Astrocyte (in vitro differentiated cells and primary cell): ENCODE data around the gene SF1. TPM values are rescaled to one million over a fixed set of nuclear protein-coding genes. Genes with fewer than 3 reads are reported as not detected.
A peak's percentile ranks its signal among the peaks of the same experiment; 100 is the strongest.

Experiments
- DNase-seq: peaks from one replicate; pipeline ENCODE4 v3.0.0-alpha.2; 2010; ENCODE audit warnings: low read depth
- FAIRE-seq: peaks from 2 replicates; lab custom pipeline; 2011; peaks lifted over from hg19 to GRCh38; lab: Jason Lieb, UNC
- H2AFZ ChIP-seq: 2 replicates; pipeline ENCODE4 v1.6.0; 2012; ENCODE audit warnings: low read depth, low read length, inconsistent platforms
- H3K27ac ChIP-seq: 2 replicates; pipeline ENCODE4 v1.5.1; 2011; ENCODE audit warnings: low read depth, low read length, inconsistent platforms
- H3K27me3 ChIP-seq: 2 replicates; pipeline ENCODE4 v1.6.0; 2011; ENCODE audit warnings: low read length, inconsistent platforms; ENCODE audit not compliant: insufficient read depth
- H3K36me3 ChIP-seq: 2 replicates; pipeline ENCODE4 v1.5.1; 2011; ENCODE audit warnings: low read length, inconsistent platforms; ENCODE audit not compliant: insufficient read depth
- H3K4me1 ChIP-seq: 2 replicates; pipeline ENCODE4 v1.5.1; 2011; ENCODE audit warnings: low read length, inconsistent platforms; ENCODE audit not compliant: insufficient read depth
- H3K4me2 ChIP-seq: 2 replicates; pipeline ENCODE4 v1.6.0; 2012; ENCODE audit warnings: low read length, inconsistent platforms
- H3K4me3 ChIP-seq: 2 replicates; pipeline ENCODE4 v1.5.1; 2011; ENCODE audit warnings: low read depth, mild to moderate bottlenecking, low read length, inconsistent platforms; ENCODE audit not compliant: insufficient read depth
- H3K79me2 ChIP-seq: 2 replicates; pipeline ENCODE4 v1.6.0; 2012; ENCODE audit warnings: mild to moderate bottlenecking, low read length, inconsistent platforms; ENCODE audit not compliant: insufficient read depth
- H3K9ac ChIP-seq: 2 replicates; pipeline ENCODE4 v1.6.0; 2012; ENCODE audit warnings: mild to moderate bottlenecking, low read length, inconsistent platforms
- H3K9me3 ChIP-seq: 2 replicates; pipeline ENCODE4 v1.5.1; 2012; ENCODE audit warnings: low read depth, mild to moderate bottlenecking, low read length, inconsistent platforms; ENCODE audit not compliant: insufficient read depth
- H4K20me1 ChIP-seq: 2 replicates; pipeline ENCODE4 v1.6.0; 2012; ENCODE audit warnings: low read length, inconsistent platforms; ENCODE audit not compliant: insufficient read depth
- H3K27ac Mint-ChIP-seq: one replicate; pipeline ENCODE4 v1.8.0; 2021; ENCODE audit warnings: mild to moderate bottlenecking, mixed read lengths; ENCODE audit not compliant: unreplicated experiment
- H3K27me3 Mint-ChIP-seq: one replicate; pipeline ENCODE4 v1.8.0; 2021; ENCODE audit warnings: low read depth, mixed read lengths; ENCODE audit not compliant: unreplicated experiment
- H3K36me3 Mint-ChIP-seq: one replicate; pipeline ENCODE4 v1.8.0; 2021; ENCODE audit warnings: low read depth, mixed read lengths; ENCODE audit not compliant: unreplicated experiment
- H3K4me1 Mint-ChIP-seq: one replicate; pipeline ENCODE4 v1.8.0; 2021; ENCODE audit warnings: low read depth, mixed read lengths; ENCODE audit not compliant: unreplicated experiment
- H3K4me3 Mint-ChIP-seq: one replicate; pipeline ENCODE4 v1.8.0; 2021; ENCODE audit warnings: mild to moderate bottlenecking, moderate library complexity, mixed read lengths; ENCODE audit not compliant: unreplicated experiment
- H3K9me3 Mint-ChIP-seq: one replicate; pipeline ENCODE4 v1.8.0; 2021; ENCODE audit warnings: mild to moderate bottlenecking, mixed read lengths; ENCODE audit not compliant: unreplicated experiment
- CTCF ChIP-seq: IDR thresholded peaks from 2 replicates; pipeline ENCODE4 v1.5.1; 2011; ENCODE audit warnings: low read depth, mild to moderate bottlenecking, inconsistent platforms, low read length, moderate library complexity; ENCODE audit not compliant: insufficient read depth
- EZH2 ChIP-seq: IDR thresholded peaks from 2 replicates; pipeline ENCODE4 v1.6.1; 2012; ENCODE audit warnings: mild to moderate bottlenecking, low read length, inconsistent platforms; ENCODE audit not compliant: insufficient read depth
- total RNA-seq: library from RNA; stranded (reverse); gene quantifications from 2 replicates; pipeline ENCODE4 v1.2.1, GENCODE V29; 2021

Gene SF1
- total RNA-seq, 1 donor from 2014 or later = 215 TPM

DNA sequence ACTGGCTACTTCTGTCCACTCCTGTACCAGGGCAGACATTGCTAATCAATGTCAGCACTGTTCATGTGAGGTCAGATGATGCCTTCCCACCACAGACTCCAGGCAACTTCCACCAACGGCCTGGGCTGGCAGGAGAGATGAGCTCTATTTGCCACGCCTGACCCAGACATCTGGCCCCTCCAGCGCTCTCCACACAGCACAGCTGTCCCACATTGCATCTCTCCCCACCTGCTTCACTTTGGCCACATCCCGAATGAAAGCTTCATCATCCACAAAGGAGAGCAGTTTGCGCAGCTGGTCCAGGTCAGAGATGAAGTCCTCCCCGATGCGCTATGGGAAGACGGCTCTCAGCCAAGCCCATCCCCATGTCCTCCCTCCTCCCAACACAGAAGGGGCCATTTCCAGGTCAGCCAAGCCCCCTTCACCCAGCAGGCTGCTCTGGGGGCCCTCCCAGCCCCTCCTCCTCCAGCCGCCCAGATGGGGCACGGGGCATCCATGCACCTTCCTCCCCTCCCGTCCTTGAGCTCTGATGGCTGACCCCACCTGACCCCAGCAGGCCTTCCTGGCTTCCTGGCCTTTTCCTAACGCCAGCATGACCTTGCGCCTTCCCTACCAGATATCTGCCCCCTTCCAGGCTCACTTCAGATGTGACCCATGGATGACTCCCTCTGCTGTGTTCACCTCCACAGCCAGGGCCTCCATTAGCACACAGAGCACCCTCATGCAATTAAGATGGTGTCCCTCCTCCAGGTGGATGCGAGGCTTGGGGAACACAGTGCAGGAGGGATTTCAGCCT lies 26.0 kb downstream of the SF1 start:
- Mint-ChIP-seq H3K36me3 (peaks cover 9% of the 10 kb centered on the region), H3K27ac (no peak overlapping the region)

GRCh38 chr11:64751580-64751979 lies 26.8 kb downstream of the SF1 start:
- Histone ChIP-seq H3K9ac (no peak overlapping the region), H2AFZ (no peak overlapping the region), H3K9me3 (no peaks in the 10 kb centered on the region), H3K27me3 (no peaks in the 10 kb centered on the region), H3K27ac (no peak overlapping the region), H4K20me1 (no peaks in the 10 kb centered on the region), H3K79me2 (no peaks in the 10 kb centered on the region), H3K4me3 (no peak overlapping the region), H3K4me2 (no peak overlapping the region), H3K36me3 (no peaks in the 10 kb centered on the region), H3K4me1 (no peaks in the 10 kb centered on the region)
- Mint-ChIP-seq H3K27me3 (peaks cover 17% of the 10 kb centered on the region), H3K4me1 (no peaks in the 10 kb centered on the region), H3K36me3 (peaks cover 9% of the 10 kb centered on the region), H3K9me3 (no peaks in the 10 kb centered on the region), H3K4me3 (no peak overlapping the region), H3K27ac (peak overlapping the region; percentile 8)
- TF ChIP-seq CTCF (no peak), EZH2 (no peak)
- FAIRE-seq = no peak
- no peak for DNase-seq

More for the DNA sequence above, 26.0 kb downstream of the SF1 start:
- no peak overlapping the region for H2AFZ ChIP-seq
- H3K27ac ChIP-seq = no peak overlapping the region
- Mint-ChIP-seq H3K4me1 (no peaks in the 10 kb centered on the region), H3K4me3 (no peak overlapping the region), H3K9me3 (no peaks in the 10 kb centered on the region), H3K27me3 (peaks cover 17% of the 10 kb centered on the region)
- TF ChIP-seq CTCF (no peak), EZH2 (no peak)
- DNase-seq = no peak
- H3K4me3 ChIP-seq = no peak overlapping the region
- no peak overlapping the region for H3K9ac ChIP-seq
- H3K79me2 ChIP-seq = no peaks in the 10 kb centered on the region
- H4K20me1 ChIP-seq = no peaks in the 10 kb centered on the region
- H3K4me2 ChIP-seq = no peak overlapping the region
- no peaks in the 10 kb centered on the region for H3K9me3 ChIP-seq
- FAIRE-seq = no peak
- no peaks in the 10 kb centered on the region for H3K36me3 ChIP-seq
- H3K4me1 ChIP-seq = no peaks in the 10 kb centered on the region
- H3K27me3 ChIP-seq = no peaks in the 10 kb centered on the region

GRCh38 chr11:64751136-64751535 lies 27.2 kb downstream of the SF1 start:
- H3K27ac Mint-ChIP-seq = no peak overlapping the region
- H3K27me3 Mint-ChIP-seq = peaks cover 17% of the 10 kb centered on the region
- DNase-seq (no peak), FAIRE-seq (no peak)
- TF ChIP-seq EZH2 = no peak
- TF ChIP-seq CTCF = no peak
- Histone ChIP-seq H3K4me1 (no peaks in the 10 kb centered on the region), H3K27me3 (no peaks in the 10 kb centered on the region), H3K9me3 (no peaks in the 10 kb centered on the region), H3K4me3 (no peak overlapping the region), H3K9ac (no peak overlapping the region), H3K4me2 (no peak overlapping the region), H3K27ac (no peak overlapping the region), H3K79me2 (no peaks in the 10 kb centered on the region), H4K20me1 (no peaks in the 10 kb centered on the region), H2AFZ (no peak overlapping the region), H3K36me3 (no peaks in the 10 kb centered on the region)
- no peaks in the 10 kb centered on the region for H3K9me3 Mint-ChIP-seq
- H3K36me3 Mint-ChIP-seq = peaks cover 9% of the 10 kb centered on the region
- no peak overlapping the region for H3K4me3 Mint-ChIP-seq
- no peaks in the 10 kb centered on the region for H3K4me1 Mint-ChIP-seq
